HCT116 (cell line): ENCODE data around the gene HDAC5. TPM values are rescaled to one million over a fixed set of nuclear protein-coding genes. Genes with fewer than 3 reads are reported as not detected.

Experiments used
- ATAC-seq: fragments of 200-7000 bp; cut with Tn5 transposase; 2 replicates; pipeline ENCODE4 v1.9.1; 2020; ENCODE audit warnings: mild to moderate bottlenecking, moderate library complexity
- BruUV-seq: library from RNA; stranded (reverse); fragments of 400-500 nt; replicated peaks from 2 replicates; lab custom pipeline; 2021; lab: Mats Ljungman, UMichigan
- CTCF ChIA-PET: fragments of 300-600 bp; sonication (Branson Sonifier 250); formaldehyde crosslinking; loops from one replicate; lab custom pipeline; 2021; ENCODE audit warnings: antibody characterized with exemption; lab: Charles Lee
- POLR2A ChIA-PET: fragments of 300-600, 350-600 bp; sonication (Branson Sonifier 250); formaldehyde crosslinking; loops from one replicate; lab custom pipeline; 2021; ENCODE audit warnings: antibody characterized with exemption; lab: Charles Lee
- RAD21 ChIA-PET, 2 experiments: fragments of 300-600 bp; sonication (Branson Sonifier 250); formaldehyde crosslinking; loops; one replicate each; lab custom pipeline; 2023; ENCODE audit warnings: low total read pairs in 2 of 2; ENCODE audit not compliant: uncharacterized antibody in 2 of 2, unreplicated experiment in 2 of 2, low non-redundant PET in 1 of 2; lab: Charles Lee
- DNase-seq: peaks from one replicate; pipeline ENCODE4 v3.0.0-alpha.2; 2010; ENCODE audit warnings: low read depth, low spot score
- H2AFZ ChIP-seq: fragments of 200-600 bp; shearing (Covaris generic), sonication (generic); 2 replicates; pipeline ENCODE4 v1.6.1; 2017; ENCODE audit warnings: low read depth, mixed run types, mixed read lengths, antibody characterized with exemption, low read length; ENCODE audit not compliant: poor library complexity, severe bottlenecking
- H3K27ac ChIP-seq: 2 replicates; pipeline ENCODE4 v1.5.1; 2012; ENCODE audit warnings: low read depth, low read length
- H3K27me3 ChIP-seq: fragments of 200-600 bp; sonication (generic); 2 replicates; pipeline ENCODE4 v1.6.1; 2016; ENCODE audit warnings: mixed run types, low read length, mixed read lengths; ENCODE audit not compliant: insufficient read depth
- H3K36me3 ChIP-seq, 2 experiments: fragments of 200-500 bp in 1 of 2; fragments of 200-600 bp in 1 of 2; sonication (Bioruptor generic) in 1 of 2; sonication (generic) in 1 of 2; 2 replicates each; pipeline versions ENCODE4 v1.5.1 to v1.6.1; 2014 to 2016; ENCODE audit warnings: low read length in 2 of 2, inconsistent platforms in 1 of 2, mixed read lengths in 1 of 2, mixed run types in 1 of 2; ENCODE audit not compliant: insufficient read depth in 2 of 2, control insufficient read depth in 1 of 2
- H3K4me1 ChIP-seq, 2 experiments: fragments of 200-600 bp in 1 of 2; sonication (generic) in 1 of 2; 2 replicates each; pipeline versions ENCODE4 v1.5.1 to v1.6.1; 2012 to 2017; ENCODE audit warnings: low read length in 2 of 2, inconsistent platforms in 1 of 2, mild to moderate bottlenecking in 1 of 2, mixed read lengths in 1 of 2, mixed run types in 1 of 2, moderate library complexity in 1 of 2; ENCODE audit not compliant: insufficient read depth in 2 of 2, control insufficient read depth in 1 of 2
- H3K4me2 ChIP-seq: fragments of 200-600 bp; sonication (generic); 2 replicates; pipeline ENCODE4 v1.6.1; 2017; ENCODE audit warnings: mixed run types, low read length, mixed read lengths
- H3K4me3 ChIP-seq, 2 experiments: fragments of 200-600 bp in 1 of 2; sonication (generic) in 1 of 2; replicated peaks in 1 of 2; 2 replicates each; pipeline ENCODE4 v1.5.1; 2011 to 2016; ENCODE audit warnings: low read length in 2 of 2, control low read depth in 1 of 2, low read depth in 1 of 2, mild to moderate bottlenecking in 1 of 2, mixed read lengths in 1 of 2, mixed run types in 1 of 2
- H3K79me2 ChIP-seq: fragments of 200-600 bp; sonication (generic); 2 replicates; pipeline ENCODE4 v1.6.1; 2017; ENCODE audit warnings: mild to moderate bottlenecking, mixed run types, low read length, moderate library complexity, mixed read lengths; ENCODE audit not compliant: insufficient read depth
- H3K9ac ChIP-seq: fragments of 200-600 bp; sonication (generic); 2 replicates; pipeline ENCODE4 v1.6.1; 2016; ENCODE audit warnings: low read length, mixed read lengths
- H3K9me2 ChIP-seq: fragments of 200-600 bp; sonication (generic), shearing (Covaris generic); 2 replicates; pipeline ENCODE4 v1.6.1; 2017; ENCODE audit warnings: mixed run types, mild to moderate bottlenecking, moderate library complexity; ENCODE audit not compliant: insufficient read depth
- H3K9me3 ChIP-seq, 2 experiments: fragments of 200-500 bp in 1 of 2; fragments of 200-600 bp in 1 of 2; sonication (Bioruptor generic) in 1 of 2; sonication (generic) in 1 of 2; 2 replicates each; pipeline ENCODE4 v1.6.1; 2014 to 2017; ENCODE audit warnings: low read length in 2 of 2, mixed read lengths in 2 of 2, inconsistent platforms in 1 of 2, low read depth in 1 of 2, mild to moderate bottlenecking in 1 of 2, mixed run types in 1 of 2, moderate library complexity in 1 of 2; ENCODE audit not compliant: control insufficient read depth in 1 of 2, insufficient read depth in 1 of 2
- H4K20me1 ChIP-seq: fragments of 200-600 bp; sonication (generic), shearing (Covaris generic); 2 replicates; pipeline ENCODE4 v1.6.1; 2017; ENCODE audit warnings: mixed run types, mild to moderate bottlenecking, moderate library complexity; ENCODE audit not compliant: insufficient read depth
- ATF3 ChIP-seq: IDR thresholded peaks from 2 replicates; pipeline ENCODE4 v1.6.1; 2012
- ELF1 ChIP-seq: IDR thresholded peaks from 2 replicates; pipeline ENCODE4 v1.6.1; 2012; ENCODE audit warnings: low read depth, borderline replicate concordance
- EZH2phosphoT487 ChIP-seq: fragments of 200-600 bp; IDR thresholded peaks from 2 replicates; pipeline ENCODE4 v1.6.1; 2018; ENCODE audit warnings: antibody characterized with exemption, borderline replicate concordance
- MAX ChIP-seq: IDR thresholded peaks from 2 replicates; pipeline ENCODE4 v1.6.1; 2012
- POLR2A ChIP-seq: IDR thresholded peaks from 2 replicates; pipeline ENCODE4 v1.7.0; 2011; ENCODE audit warnings: borderline replicate concordance; ENCODE audit not compliant: insufficient read depth, insufficient read length; ENCODE audit errors: extremely low read depth
- SP1 ChIP-seq: IDR thresholded peaks from 2 replicates; pipeline ENCODE4 v1.6.1; 2012; ENCODE audit warnings: low read depth
- SRF ChIP-seq: IDR thresholded peaks from 2 replicates; pipeline ENCODE4 v1.6.1; 2012; ENCODE audit warnings: low read depth
- TCF7L2 ChIP-seq: IDR thresholded peaks from 2 replicates; pipeline ENCODE4 v1.7.0; 2011; ENCODE audit warnings: borderline replicate concordance, inconsistent platforms; ENCODE audit not compliant: insufficient read depth, insufficient read length; ENCODE audit errors: extremely low read depth
- YY1 ChIP-seq: IDR thresholded peaks from 2 replicates; pipeline ENCODE4 v1.6.1; 2011; ENCODE audit warnings: low read length, low read depth, moderate library complexity, mild to moderate bottlenecking; ENCODE audit not compliant: insufficient replicate concordance; ENCODE audit errors: extremely low read depth
- ZFX ChIP-seq: fragments of 450-650 bp; IDR thresholded peaks from 2 replicates; pipeline ENCODE4 v1.6.1; 2017
- ZNF274 ChIP-seq: fragments of 200-500 bp; sonication (Bioruptor generic); IDR thresholded peaks from 2 replicates; pipeline ENCODE4 v1.6.1; 2014; ENCODE audit warnings: mild to moderate bottlenecking, low read depth, low read length, inconsistent platforms
- intact Hi-C: fragments of 100-400 bp; cut with micrococcal nuclease; formaldehyde crosslinking; loops from 2 replicates; pipeline ENCODE4 v1.10.0; 2022
- total RNA-seq: library from RNA; stranded (reverse); gene quantifications from one replicate; pipeline ENCODE4 v1.2.1, GENCODE V29; 2021; ENCODE audit not compliant: unreplicated experiment

The HDAC5 gene
- total RNA-seq, 1 experiment from 2014 or later: 32.9 TPM

- Histone ChIP-seq H3K27ac (no peak overlapping the region), H2AFZ (no peak overlapping the region), H3K4me3 (no peak overlapping the region), H4K20me1 (no peaks in the 10 kb centered on the region), H3K4me2 (no peak overlapping the region), H3K9ac (no peak overlapping the region), H3K9me2 (no peaks in the 10 kb centered on the region), H3K36me3 (no peaks in the 10 kb centered on the region), H3K9me3 (no peaks in the 10 kb centered on the region), H3K79me2 (peaks cover 8% of the 10 kb centered on the region; the same call in 1 of the 2 replicates), H3K4me1 (peaks cover 14 to 38% of the 10 kb centered on the region in 2 experiments), H3K27me3 (no peaks in the 10 kb centered on the region)
- ATAC-seq (no peak), DNase-seq (no peak)
- no peak for TF ChIP-seq POLR2A
- TF ChIP-seq SRF: no peak
- TF ChIP-seq SP1: no peak
- TF ChIP-seq ZNF274: no peak
- ChIA-PET POLR2A (no interaction called here), RAD21 (no interaction called here), CTCF (interaction anchor here (0.9 kb wide), 1 partner anchor 36 kb away, joined by 4 read pairs; no protein-coding TSS in a partner anchor)
- BruUV-seq: no TSS peak
- intact Hi-C loops: loop anchor here (5.0 kb wide), 1 partner anchor 37 kb away; no protein-coding TSS in a partner anchor
Observed at GRCh38 chr17:44119798-44120197, 3.6 kb downstream of the HDAC5 start.

GRCh38 chr17:44119062-44119461, 4.4 kb downstream of the HDAC5 start:
- H2AFZ ChIP-seq: no peak overlapping the region
- no peaks in the 10 kb centered on the region for H3K27me3 ChIP-seq
- no peak overlapping the region for H3K9ac ChIP-seq
- CTCF ChIA-PET: interaction anchor here (0.9 kb wide), 1 partner anchor 35 kb away, joined by 4 read pairs; no protein-coding TSS in a partner anchor
- RAD21 ChIA-PET: no interaction called here
- TF ChIP-seq YY1 (no peak), ATF3 (no peak), SRF (no peak), EZH2phosphoT487 (no peak), ELF1 (no peak), POLR2A (no peak), MAX (no peak), TCF7L2 (no peak), ZFX (no peak)
- BruUV-seq: no TSS peak
- H3K4me3 ChIP-seq: no peak overlapping the region
- H3K4me2 ChIP-seq: no peak overlapping the region
- peaks cover 8% of the 10 kb centered on the region; the same call in 1 of the 2 replicates for H3K79me2 ChIP-seq
- H3K36me3 ChIP-seq: no peaks in the 10 kb centered on the region
- H3K9me2 ChIP-seq: no peaks in the 10 kb centered on the region
- no peak overlapping the region for H3K27ac ChIP-seq
- no peak for DNase-seq
- POLR2A ChIA-PET: no interaction called here
- intact Hi-C loops: loop anchor here (5.0 kb wide), 1 partner anchor 37 kb away; no protein-coding TSS in a partner anchor
- no peak for ATAC-seq
- no peaks in the 10 kb centered on the region for H3K9me3 ChIP-seq
- H3K4me1 ChIP-seq: peaks cover 9 to 33% of the 10 kb centered on the region in 2 experiments; a peak in 3 of 4 replicates
- H4K20me1 ChIP-seq: no peaks in the 10 kb centered on the region
